Stimulated activated naive CD8-positive, alpha-beta T cell treated with anti-CD3 and anti-CD28 coated beads, Interleukin-15, Interleukin-2, amounts not matched to agents 100 U/mL and 50 U/mL, for 24 hours (primary cell): Measurements from ENCODE around the gene HCRT.
"Not testable (repeated sequence)": the region's sequence is repeated elsewhere in the genome, so short reads cannot be mapped to it uniquely, and the experiment has no call there.

Source experiments
- ATAC-seq: fragments of 150-1000 bp; cut with Tn5 transposase; one replicate; pipeline ENCODE4 v1.10.0; 2021
- DNase-seq: peaks from one replicate; pipeline ENCODE4 v3.0.0; 2021

The HCRT gene

GRCh38 chr17:42184713-42185620, at the start of gene HCRT:
HCRT (minus strand) TSS chr17:42185452; CDS start chr17:42185365, 87 bp downstream.
- ATAC-seq (no peak), DNase-seq (no peak)

- no peak for ATAC-seq
These were observed 48.7 kb upstream of the HCRT start for GRCh38 chr17:42233994-42234393.

GRCh38 chr17:42233156-42233555, 47.9 kb upstream of the HCRT start:
- ATAC-seq (no peak), DNase-seq (no peak)

More at GRCh38 chr17:42233994-42234393, 48.7 kb upstream of the HCRT start:
- DNase-seq: no peak

- ATAC-seq (no peak), DNase-seq (no peak)
These were observed 45.0 kb upstream of the HCRT start for GRCh38 chr17:42230225-42230624.

GRCh38 chr17:42227849-42228700, 42.8 kb upstream of the HCRT start:
- no peak for ATAC-seq
- no peak for DNase-seq

- ATAC-seq (no peak), DNase-seq (no peak)
These were observed 40.4 kb upstream of the HCRT start for GRCh38 chr17:42225646-42226045.

GRCh38 chr17:42224651-42225050, 39.4 kb upstream of the HCRT start:
- ATAC-seq: no peak

GRCh38 chr17:42221886-42222745, 36.9 kb upstream of the HCRT start:
- ATAC-seq: peak; percentile 80
- DNase-seq: peak; percentile 64

More at GRCh38 chr17:42224651-42225050, 39.4 kb upstream of the HCRT start:
- DNase-seq: no peak

- not testable (repeated sequence) for ATAC-seq, DNase-seq
These were observed 34.0 kb upstream of the HCRT start for GRCh38 chr17:42219280-42219679.

GRCh38 chr17:42214156-42214555, 28.9 kb upstream of the HCRT start:
- DNase-seq: no peak
- ATAC-seq: no peak

GRCh38 chr17:42212382-42212781, 27.1 kb upstream of the HCRT start:
- DNase-seq: no peak
- ATAC-seq: no peak

- not testable (repeated sequence) for ATAC-seq, DNase-seq
These were observed 26.7 kb upstream of the HCRT start for GRCh38 chr17:42211921-42212341.

- no peak for DNase-seq
- no peak for ATAC-seq
These were observed 24.8 kb upstream of the HCRT start for GRCh38 chr17:42210046-42210445.

GRCh38 chr17:42206153-42206612, 20.9 kb upstream of the HCRT start:
- not testable (repeated sequence) for DNase-seq, ATAC-seq

GRCh38 chr17:42203354-42203753, 18.1 kb upstream of the HCRT start:
- no peak for ATAC-seq
- DNase-seq: no peak

GRCh38 chr17:42202696-42203095, 17.4 kb upstream of the HCRT start:
- DNase-seq (no peak), ATAC-seq (no peak)

- DNase-seq (no peak), ATAC-seq (no peak)
These were observed 16.9 kb upstream of the HCRT start for GRCh38 chr17:42202159-42202558.

- no peak for DNase-seq
These were observed 16.2 kb upstream of the HCRT start for GRCh38 chr17:42201458-42201772.

GRCh38 chr17:42200706-42201457, 15.6 kb upstream of the HCRT start:
- DNase-seq (no peak), ATAC-seq (no peak)

More at GRCh38 chr17:42201458-42201772, 16.2 kb upstream of the HCRT start:
- no peak for ATAC-seq

- DNase-seq (no peak), ATAC-seq (no peak)
These were observed 14.3 kb upstream of the HCRT start for GRCh38 chr17:42199416-42200011.

- DNase-seq: no peak
- no peak for ATAC-seq
These were observed 13.6 kb upstream of the HCRT start for GRCh38 chr17:42198897-42199296.
